B cell (primary cell): ENCODE measurements around the gene CAMK1. TPM values are rescaled to one million over a fixed set of nuclear protein-coding genes. Genes with fewer than 3 reads are reported as not detected.

Experiments
- ATAC-seq: fragments of 200-7000 bp; cut with Tn5 transposase; one replicate; pipeline ENCODE4 v1.10.0; 2021; ENCODE audit warnings: low read depth, mild to moderate bottlenecking, moderate number of reproducible peaks, moderate library complexity
- CTCF ChIA-PET: fragments of 350-600 bp; sonication (Branson Sonifier 250); formaldehyde crosslinking; loops from one replicate; lab custom pipeline; 2021; ENCODE audit warnings: antibody characterized with exemption, inconsistent platforms; lab: Charles Lee
- POLR2A ChIA-PET: fragments of 350-600 bp; sonication (Branson Sonifier 250); formaldehyde crosslinking; loops from one replicate; lab custom pipeline; 2021; ENCODE audit warnings: antibody characterized with exemption; lab: Charles Lee
- DNase-seq: peaks from one replicate; pipeline ENCODE4 v3.0.0; 2013
- H2AFZ ChIP-seq: 2 replicates; pipeline ENCODE4 v1.6.1; 2012; ENCODE audit warnings: mild to moderate bottlenecking, low read depth, low read length; ENCODE audit not compliant: insufficient read depth, poor library complexity, severe bottlenecking
- H3K27ac ChIP-seq, 2 donors: 1 replicate in 1 of 2; 2 replicates in 1 of 2; pipeline ENCODE4 v1.5.1; 2012 to 2013; ENCODE audit warnings: low read length in 2 of 2, mild to moderate bottlenecking in 2 of 2, moderate library complexity in 1 of 2
- H3K27me3 ChIP-seq, 4 experiments: fragments of 200-600 bp in 1 of 4; sonication (generic) in 1 of 4; replicated peaks in 1 of 4; 1 replicate in 2 of 4; 2 replicates in 2 of 4; pipeline versions ENCODE4 v1.6.1 to v1.7.0; 2013 to 2016; ENCODE audit warnings: low read length in 3 of 4, mild to moderate bottlenecking in 2 of 4, mixed read lengths in 1 of 4, moderate library complexity in 1 of 4; ENCODE audit not compliant: insufficient read depth in 4 of 4, control insufficient read depth in 3 of 4; ENCODE audit errors: control extremely low read depth in 1 of 4
- H3K36me3 ChIP-seq, 2 experiments: replicated peaks in 1 of 2; 1 replicate in 1 of 2; 2 replicates in 1 of 2; pipeline versions ENCODE4 v1.6.1 to v1.7.1; 2013; ENCODE audit warnings: low read length in 1 of 2; ENCODE audit not compliant: insufficient read depth in 2 of 2, control insufficient read depth in 1 of 2; ENCODE audit errors: control extremely low read depth in 1 of 2, extremely low read depth in 1 of 2
- H3K4me1 ChIP-seq, 2 donors: fragments of 200-600 bp in 1 of 2; sonication (generic) in 1 of 2; 1 replicate in 1 of 2; 2 replicates in 1 of 2; pipeline versions ENCODE4 v1.5.1 to v1.6.1; 2013 to 2017; ENCODE audit warnings: low read length in 2 of 2; ENCODE audit not compliant: control insufficient read depth in 2 of 2, insufficient read depth in 2 of 2
- H3K4me2 ChIP-seq: replicated peaks from 2 replicates; pipeline ENCODE3; 2012; ENCODE audit warnings: mild to moderate bottlenecking, low read depth, low read length; ENCODE audit not compliant: poor library complexity, severe bottlenecking
- H3K4me3 ChIP-seq, 5 experiments: fragments of 200-600 bp in 1 of 5; sonication (generic) in 1 of 5; 1 replicate in 3 of 5; 2 replicates in 2 of 5; pipeline versions ENCODE4 v1.5.1 to v1.7.0; 2011 to 2016; ENCODE audit warnings: low read length in 4 of 5, mild to moderate bottlenecking in 4 of 5, low read depth in 2 of 5, control low read depth in 1 of 5, moderate library complexity in 1 of 5; ENCODE audit not compliant: insufficient read depth in 1 of 5; ENCODE audit errors: control extremely low read depth in 1 of 5, extremely low read depth in 1 of 5
- H3K79me2 ChIP-seq: fragments of 200-600 bp; sonication (generic); one replicate; pipeline ENCODE4 v1.6.0; 2016; ENCODE audit warnings: low read length; ENCODE audit not compliant: control insufficient read depth, insufficient read depth
- H3K9ac ChIP-seq: fragments of 200-600 bp; sonication (generic); 2 replicates; pipeline ENCODE4 v1.6.1; 2017; ENCODE audit warnings: mild to moderate bottlenecking, low read length, moderate library complexity
- H3K9me3 ChIP-seq, 3 donors: one replicate each; pipeline versions ENCODE4 v1.6.1 to v1.7.1; 2013; ENCODE audit warnings: low read length in 2 of 3; ENCODE audit not compliant: control insufficient read depth in 2 of 3, insufficient read depth in 1 of 3; ENCODE audit errors: control extremely low read depth in 1 of 3
- H4K20me1 ChIP-seq: 2 replicates; pipeline ENCODE4 v1.6.0; 2012; ENCODE audit warnings: mild to moderate bottlenecking, low read length; ENCODE audit not compliant: insufficient read depth, control insufficient read depth, poor library complexity, severe bottlenecking
- H3K27ac Mint-ChIP-seq: one replicate; pipeline ENCODE4 v1.8.0; 2021; ENCODE audit warnings: mixed read lengths
- H3K27me3 Mint-ChIP-seq: one replicate; pipeline ENCODE4 v1.8.0; 2021; ENCODE audit warnings: mixed read lengths
- H3K4me1 Mint-ChIP-seq: one replicate; pipeline ENCODE4 v1.8.0; 2021; ENCODE audit warnings: mixed read lengths
- H3K4me3 Mint-ChIP-seq: one replicate; pipeline ENCODE4 v1.8.0; 2021; ENCODE audit warnings: mixed read lengths
- H3K9me3 Mint-ChIP-seq: one replicate; pipeline ENCODE4 v1.8.0; 2022; ENCODE audit warnings: mixed read lengths; ENCODE audit not compliant: insufficient read depth
- EZH2 ChIP-seq: IDR thresholded peaks from 2 replicates; pipeline ENCODE4 v1.6.1; 2012; ENCODE audit warnings: borderline replicate concordance, low read depth, mild to moderate bottlenecking, moderate library complexity, low read length; ENCODE audit not compliant: insufficient read depth, poor library complexity, severe bottlenecking
- WGBS: methylation state at CpG from one replicate; pipeline ENCODE4 v1.1.5; 2013; ENCODE audit warnings: missing lambda C conversion rate; ENCODE audit not compliant: insufficient coverage; 5-methylcytosine and 5-hydroxymethylcytosine counted together
- intact Hi-C: fragments of 100-400 bp; cut with micrococcal nuclease; formaldehyde crosslinking; loops from one replicate; pipeline ENCODE4 v1.10.0; 2022
- polyA plus RNA-seq: library from polyadenylated mRNA; depleted of rRNA; stranded (reverse); fragments of >200 nt; gene quantifications from 2 replicates; pipeline ENCODE4 v1.2.3, GENCODE V29; 2012
- total RNA-seq, 2 donors: library from RNA; stranded (reverse); fragments of 120-200 nt in 1 of 2; gene quantifications; 1 replicate in 1 of 2; 2 replicates in 1 of 2; pipeline versions ENCODE4 v1.2.3 to v1.2.4, GENCODE V29; 2013 to 2022
- TF ChIP-seq, protein P1 (sequence below): fragments of 200-600 bp; IDR thresholded peaks from one replicate; pipeline ENCODE4 v1.8.0; 2022; ENCODE audit warnings: antibody characterized with exemption, mild to moderate bottlenecking

The CAMK1 gene
- total and polyA plus RNA-seq, 2 donors (not counting 1 experiment from before 2014, with no cell fraction given) = 0.57 to 0.82 TPM

DNA sequence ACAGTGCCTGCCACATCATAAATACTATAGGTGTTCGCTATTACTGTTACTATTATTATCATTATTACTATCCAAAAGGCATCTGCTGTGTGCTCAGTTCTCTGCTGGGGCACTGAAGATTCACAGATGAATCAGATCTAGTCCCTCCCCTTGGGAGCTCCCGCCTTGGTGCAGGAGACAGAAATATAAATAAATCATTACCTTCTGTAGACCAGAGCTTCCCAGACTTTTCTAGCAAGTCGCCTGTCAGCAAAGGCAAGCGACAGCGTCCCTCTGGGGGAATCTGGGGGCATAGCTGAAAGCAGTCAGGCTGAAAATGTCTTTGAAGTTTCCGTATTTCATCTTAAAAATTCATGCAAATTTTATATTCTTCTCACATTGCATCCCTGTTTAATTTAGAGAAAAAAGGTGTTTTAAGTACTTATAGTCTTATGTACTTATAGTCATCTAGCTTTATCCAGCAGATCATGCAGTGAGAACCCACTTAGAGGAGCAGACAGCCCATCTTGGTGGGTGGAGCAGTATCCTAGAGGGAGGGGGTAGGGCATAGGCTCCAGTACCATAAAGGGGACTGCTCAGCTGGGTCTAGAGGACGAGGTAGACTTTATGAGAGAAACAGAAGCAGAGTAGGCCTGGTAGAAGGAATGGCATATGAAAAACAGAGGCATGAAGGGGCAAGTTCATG, 48.6 kb downstream of the CAMK1 start:
- peak overlapping the region; percentile 80 for H3K27ac Mint-ChIP-seq
- no peaks in the 10 kb centered on the region for H3K36me3 ChIP-seq
- TF ChIP-seq, protein P1, sequence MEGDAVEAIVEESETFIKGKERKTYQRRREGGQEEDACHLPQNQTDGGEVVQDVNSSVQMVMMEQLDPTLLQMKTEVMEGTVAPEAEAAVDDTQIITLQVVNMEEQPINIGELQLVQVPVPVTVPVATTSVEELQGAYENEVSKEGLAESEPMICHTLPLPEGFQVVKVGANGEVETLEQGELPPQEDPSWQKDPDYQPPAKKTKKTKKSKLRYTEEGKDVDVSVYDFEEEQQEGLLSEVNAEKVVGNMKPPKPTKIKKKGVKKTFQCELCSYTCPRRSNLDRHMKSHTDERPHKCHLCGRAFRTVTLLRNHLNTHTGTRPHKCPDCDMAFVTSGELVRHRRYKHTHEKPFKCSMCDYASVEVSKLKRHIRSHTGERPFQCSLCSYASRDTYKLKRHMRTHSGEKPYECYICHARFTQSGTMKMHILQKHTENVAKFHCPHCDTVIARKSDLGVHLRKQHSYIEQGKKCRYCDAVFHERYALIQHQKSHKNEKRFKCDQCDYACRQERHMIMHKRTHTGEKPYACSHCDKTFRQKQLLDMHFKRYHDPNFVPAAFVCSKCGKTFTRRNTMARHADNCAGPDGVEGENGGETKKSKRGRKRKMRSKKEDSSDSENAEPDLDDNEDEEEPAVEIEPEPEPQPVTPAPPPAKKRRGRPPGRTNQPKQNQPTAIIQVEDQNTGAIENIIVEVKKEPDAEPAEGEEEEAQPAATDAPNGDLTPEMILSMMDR = no peak
- TF ChIP-seq EZH2 = no peak
- H3K4me1 ChIP-seq = peaks cover 10 to 13% of the 10 kb centered on the region in 2 donors
- no peak overlapping the region for H3K4me3 Mint-ChIP-seq
- peaks cover 20% of the 10 kb centered on the region for H3K4me1 Mint-ChIP-seq
- peaks cover under 1% of the 10 kb centered on the region for H3K27me3 Mint-ChIP-seq
- no peaks in the 10 kb centered on the region for H3K9me3 Mint-ChIP-seq
- no peaks in the 10 kb centered on the region for H3K27me3 ChIP-seq
- intact Hi-C loops = no loop called here
- no peaks in the 10 kb centered on the region for H4K20me1 ChIP-seq
- WGBS = 8% methylated on average over 2 of the region's 7 CpGs
- no peak overlapping the region for H3K4me3 ChIP-seq
- no peaks in the 10 kb centered on the region for H3K9me3 ChIP-seq
- no peak for ATAC-seq
- ChIA-PET CTCF (interaction anchor here (0.6 to 1.9 kb wide), 3 partner anchors 10 to 368 kb away, joined by 3 to 11 read pairs (median 4); no protein-coding TSS in a partner anchor), POLR2A (no interaction called here)
- no peak for DNase-seq
- no peak overlapping the region for H3K9ac ChIP-seq
- H3K79me2 ChIP-seq = no peaks in the 10 kb centered on the region
- peak overlapping the region; percentile 62 for H2AFZ ChIP-seq
- peak overlapping the region; percentile 44 for H3K4me2 ChIP-seq
- H3K27ac ChIP-seq = peak overlapping the region in 1 of 2 donors; percentile 1

DNA sequence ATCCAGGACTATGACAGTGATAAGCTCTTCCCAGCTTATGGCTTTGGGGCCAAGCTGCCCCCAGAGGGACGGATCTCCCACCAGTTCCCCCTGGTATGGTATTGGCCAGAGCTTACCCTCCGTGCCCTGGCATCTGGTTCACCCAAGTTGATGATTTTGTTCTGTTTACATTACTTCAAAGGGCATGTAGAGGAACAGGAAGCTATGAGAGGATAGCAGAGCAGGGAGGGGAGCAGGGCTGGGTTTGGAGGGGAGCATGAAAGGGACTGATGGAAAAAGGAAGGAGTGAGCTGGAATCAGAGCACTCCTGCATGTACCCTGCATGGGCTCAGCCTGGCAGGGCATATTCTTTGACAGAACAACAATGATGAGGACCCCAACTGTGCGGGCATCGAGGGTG, 51.6 kb downstream of the CAMK1 start:
- ATAC-seq = no peak
- no peak for DNase-seq

More for the DNA sequence above, 51.6 kb downstream of the CAMK1 start:
- intact Hi-C loops = no loop called here
- H3K79me2 ChIP-seq = no peaks in the 10 kb centered on the region
- no peaks in the 10 kb centered on the region for H4K20me1 ChIP-seq
- no peak overlapping the region for H3K4me2 ChIP-seq
- no peak overlapping the region for H3K27ac ChIP-seq
- H3K36me3 ChIP-seq = no peaks in the 10 kb centered on the region
- H3K9ac ChIP-seq = no peak overlapping the region
- H3K4me3 Mint-ChIP-seq = no peak overlapping the region
- ChIA-PET POLR2A (interaction anchor here (0.5 kb wide), 1 partner anchor 213 kb away, joined by 9 read pairs; no protein-coding TSS in a partner anchor), CTCF (interaction anchor here (2.6 kb wide), 1 partner anchor 9 kb away, joined by 11 read pairs; no protein-coding TSS in a partner anchor)
- H3K27me3 ChIP-seq = peaks cover 0 to 4% (median 1%) of the 10 kb centered on the region in 4 experiments
- H3K4me1 ChIP-seq = peaks cover 10 to 13% of the 10 kb centered on the region in 2 donors
- peaks cover 23% of the 10 kb centered on the region for H3K4me1 Mint-ChIP-seq
- H3K27ac Mint-ChIP-seq = no peak overlapping the region
- no peaks in the 10 kb centered on the region for H3K9me3 Mint-ChIP-seq
- no peak overlapping the region for H2AFZ ChIP-seq
- 77% methylated on average over 4 of the region's 4 CpGs for WGBS
- H3K4me3 ChIP-seq = no peak overlapping the region
- no peaks in the 10 kb centered on the region for H3K9me3 ChIP-seq
- H3K27me3 Mint-ChIP-seq = peaks cover 17% of the 10 kb centered on the region
- TF ChIP-seq, protein P1 = no peak
- TF ChIP-seq EZH2 = no peak
